K562 (cell line): Measurements from ENCODE around the gene MAST3. TPM values are rescaled to one million over a fixed set of nuclear protein-coding genes. Genes with fewer than 3 reads are reported as not detected.

Experiments
- ATAC-seq: fragments of 200-7000 bp; cut with Tn5 transposase; 3 replicates; pipeline ENCODE4 v1.9.1; 2020; ENCODE audit warnings: moderate library complexity
- BruUV-seq: library from RNA; stranded (reverse); fragments of 400-500 nt; replicated peaks from 2 replicates; lab custom pipeline; 2021; lab: Mats Ljungman, UMichigan
- CTCF ChIA-PET: fragments of 300-600 bp; formaldehyde crosslinking; extraction: SDS; loops from one replicate; lab custom pipeline; 2021; ENCODE audit warnings: low intra/inter-chr PET ratio; lab: Yijun Ruan, JAX
- POLR2A ChIA-PET: fragments of 300-600, 350-650 bp; sonication (Branson Sonifier 250); formaldehyde crosslinking; extraction: SDS; loops from one replicate; lab custom pipeline; 2021; ENCODE audit warnings: antibody characterized with exemption, inconsistent platforms; lab: Yijun Ruan, JAX
- DNase-seq, 4 experiments: peaks; one replicate each; pipeline versions ENCODE4 v3.0.0 to v3.0.0-alpha.2; 2011 to 2018; ENCODE audit warnings: low spot score in 3 of 4, mixed read lengths in 3 of 4; ENCODE audit errors: extremely low read depth in 1 of 4
- FAIRE-seq: peaks from 2 replicates; lab custom pipeline; 2011; peaks lifted over from hg19 to GRCh38; lab: Jason Lieb, UNC
- H2AFZ ChIP-seq: 2 replicates; pipeline ENCODE4 v1.6.0; 2011; ENCODE audit warnings: low read depth, low read length, control low read depth, inconsistent platforms
- H3K27ac ChIP-seq: fragments of 200-600 bp; 3 replicates; pipeline ENCODE4 v1.8.0; 2011; ENCODE audit warnings: low read depth, mild to moderate bottlenecking, control low read depth, inconsistent platforms, low read length, moderate library complexity, mixed read lengths; ENCODE audit errors: extremely low read depth
- H3K27me3 ChIP-seq, 2 experiments: fragments of 300-600 bp in 1 of 2; 2 replicates in 1 of 2; 3 replicates in 1 of 2; pipeline versions ENCODE4 v1.6.0 to v1.8.0; 2011; ENCODE audit warnings: inconsistent platforms in 2 of 2, low read length in 2 of 2, mild to moderate bottlenecking in 1 of 2, mixed read lengths in 1 of 2, moderate library complexity in 1 of 2; ENCODE audit not compliant: control insufficient read depth in 2 of 2, insufficient read depth in 2 of 2
- H3K36me3 ChIP-seq: fragments of 300-600 bp; 3 replicates; pipeline ENCODE4 v1.8.0; 2011; ENCODE audit warnings: mild to moderate bottlenecking, low read length, inconsistent platforms; ENCODE audit not compliant: control insufficient read depth, insufficient read depth
- H3K4me1 ChIP-seq, 2 experiments: fragments of 200-600 bp in 1 of 2; replicated peaks in 1 of 2; 2 replicates in 1 of 2; 3 replicates in 1 of 2; pipeline versions ENCODE4 v1.5.1 to v1.8.0; 2011; ENCODE audit warnings: inconsistent platforms in 2 of 2, low read length in 2 of 2, mild to moderate bottlenecking in 1 of 2, mixed read lengths in 1 of 2, moderate library complexity in 1 of 2; ENCODE audit not compliant: control insufficient read depth in 2 of 2, insufficient read depth in 2 of 2
- H3K4me2 ChIP-seq: 2 replicates; pipeline ENCODE4 v1.6.1; 2011; ENCODE audit warnings: low read length, control low read depth, inconsistent platforms, mixed read lengths; ENCODE audit not compliant: insufficient read depth
- H3K4me3 ChIP-seq: fragments of 200-600 bp; sonication (generic), shearing (Covaris generic); 2 replicates; pipeline ENCODE4 v1.5.1; 2016; ENCODE audit warnings: control low read depth, inconsistent platforms
- H3K79me2 ChIP-seq: fragments of 200-600 bp; 3 replicates; pipeline ENCODE4 v1.8.0; 2011; ENCODE audit warnings: low read length, inconsistent platforms; ENCODE audit not compliant: control insufficient read depth, insufficient read depth
- H3K9ac ChIP-seq, 2 experiments: 2 replicates each; pipeline versions ENCODE4 v1.6.0 to v1.6.1; 2011; ENCODE audit warnings: low read depth in 2 of 2, low read length in 2 of 2, control low read depth in 1 of 2, inconsistent platforms in 1 of 2, mild to moderate bottlenecking in 1 of 2, mixed read lengths in 1 of 2; ENCODE audit not compliant: insufficient read depth in 1 of 2
- H3K9me1 ChIP-seq: one replicate; pipeline ENCODE4 v1.6.0; 2011; ENCODE audit warnings: inconsistent platforms, mild to moderate bottlenecking, low read length, moderate library complexity; ENCODE audit not compliant: control insufficient read depth, insufficient read depth
- H3K9me3 ChIP-seq: replicated peaks from 2 replicates; pipeline ENCODE4 v1.5.1; 2011; ENCODE audit warnings: low read depth, low read length, inconsistent platforms; ENCODE audit not compliant: control insufficient read depth, insufficient read depth
- H4K20me1 ChIP-seq: replicated peaks from 2 replicates; pipeline ENCODE4 v1.6.1; 2011; ENCODE audit warnings: low read length, inconsistent platforms, mixed read lengths; ENCODE audit not compliant: control insufficient read depth, insufficient read depth
- HNRNPUL1 ChIP-seq: fragments of 200-400 bp; formaldehyde crosslinking; IDR thresholded peaks from 2 replicates; pipeline ENCODE4 v1.6.1; 2017; ENCODE audit warnings: low read length
- MITF ChIP-seq: IDR thresholded peaks from 2 replicates; pipeline ENCODE4 v1.6.1; 2014; ENCODE audit warnings: antibody characterized with exemption
- SNIP1 ChIP-seq: fragments of 450-650 bp; IDR thresholded peaks from 2 replicates; pipeline ENCODE4 v1.7.1; 2017; ENCODE audit warnings: low read depth, mild to moderate bottlenecking
- XRCC4 ChIP-seq: IDR thresholded peaks from one replicate; pipeline ENCODE4 v1.6.1; 2011; ENCODE audit not compliant: insufficient read depth, insufficient read length; ENCODE audit errors: extremely low read depth
- ZBTB17 ChIP-seq: fragments of 450-650 bp; formaldehyde crosslinking; IDR thresholded peaks from 2 replicates; pipeline ENCODE4 v1.4.0; 2020; ENCODE audit warnings: mild to moderate bottlenecking
- ZNF143 ChIP-seq: sonication (generic); formaldehyde crosslinking; IDR thresholded peaks from 2 replicates; pipeline ENCODE4 v1.9.0; 2022; ENCODE audit warnings: mild to moderate bottlenecking, missing genetic modification reagents
- ZNF324 ChIP-seq: fragments of 250-450 bp; sonication (Bioruptor Pico); IDR thresholded peaks from 2 replicates; pipeline ENCODE4 v1.4.0; 2020; ENCODE audit warnings: mild to moderate bottlenecking
- WGBS: fragments of 100-300 bp; shearing (Covaris generic); methylation state at CpG from one replicate; pipeline ENCODE4 v1.1.6; 2016; ENCODE audit warnings: low coverage, mixed read lengths; ENCODE audit not compliant: insufficient coverage; ENCODE audit errors: missing lambda C conversion rate; 5-methylcytosine and 5-hydroxymethylcytosine counted together
- in situ Hi-C: fragments of 300-500 bp; cut with MboI; formaldehyde crosslinking; loops from 4 replicates; pipeline ENCODE4 v1.15.0; 2018; ENCODE audit warnings: inconsistent platforms, mixed read lengths
- intact Hi-C: fragments of 100-400 bp; cut with micrococcal nuclease; formaldehyde crosslinking; loops from 2 replicates; pipeline ENCODE4 v1.14.2; 2022
- polyA plus RNA-seq, 8 experiments: library from polyadenylated mRNA; depleted of rRNA in 4 of 8; stranded (reverse) in 5 of 8; unstranded in 3 of 8; fragments of >200 nt; fragmentation: Nextera tagmentation in 2 of 8; fragmentation: Illumina TruSeq in 1 of 8; extraction: Ambion mirVana in 2 of 8; extraction: Trizol in 1 of 8; gene quantifications; 2 replicates each; pipeline versions ENCODE4 v1.2.1 to v1.2.3, GENCODE V29; 2011 to 2014; ENCODE audit warnings: inconsistent platforms in 1 of 8, missing spikeins in 1 of 8
- total RNA-seq, 7 experiments: library from RNA; depleted of rRNA in 6 of 7; stranded (reverse); fragments of >200 nt in 6 of 7; fragmentation: Illumina TruSeq in 2 of 7; extraction: Trizol in 2 of 7; gene quantifications; 2 replicates each; pipeline versions ENCODE4 v1.2.1 to v1.2.3, GENCODE V29; 2011 to 2021; ENCODE audit warnings: low replicate concordance in 1 of 7

Gene MAST3
- total and polyA plus RNA-seq, 9 of the 15 experiments (the other 6 are each of a cell fraction or from before 2014, with no cell fraction given), result 0.94 to 9.9 (median 2.4) TPM

GRCh38 chr19:18145391-18145999, 47.9 kb downstream of the MAST3 start:
- POLR2A ChIA-PET, result interaction anchor here (0.8 to 1.3 kb wide), 2 partner anchors 7 to 10 kb away, joined by 3 to 4 read pairs; no protein-coding TSS in a partner anchor

More at GRCh38 chr19:18145391-18145999, 47.9 kb downstream of the MAST3 start:
- BruUV-seq, result no TSS peak
- H4K20me1 ChIP-seq, result no peaks in the 10 kb centered on the region
- in situ Hi-C loops, result no loop called here
- H3K9ac ChIP-seq, result no peak overlapping the region
- CTCF ChIA-PET, result no interaction called here
- H3K4me1 ChIP-seq, result peaks cover 0 to 19% of the 10 kb centered on the region in 2 experiments; a peak in 3 of 5 replicates
- H2AFZ ChIP-seq, result no peak overlapping the region
- H3K27ac ChIP-seq, result no peak overlapping the region
- intact Hi-C loops, result no loop called here
- no peaks in the 10 kb centered on the region for H3K27me3 ChIP-seq
- no peaks in the 10 kb centered on the region for H3K79me2 ChIP-seq
- H3K9me1 ChIP-seq, result no peaks in the 10 kb centered on the region
- 86% methylated on average over 11 of the region's 19 CpGs for WGBS
- no peak overlapping the region for H3K4me3 ChIP-seq
- peaks cover 53% of the 10 kb centered on the region; the same call in 2 of the 3 replicates for H3K36me3 ChIP-seq
- no peaks in the 10 kb centered on the region for H3K9me3 ChIP-seq
- no peak for FAIRE-seq
- no peak for TF ChIP-seq SNIP1
- TF ChIP-seq XRCC4, result no peak
- no peak for TF ChIP-seq MITF
- TF ChIP-seq ZNF143 (CRISPR knock-in tag), result no peak
- no peak for TF ChIP-seq ZBTB17 (CRISPR knock-in tag)
- TF ChIP-seq ZNF324 (CRISPR knock-in tag), result no peak
- TF ChIP-seq HNRNPUL1, result no peak
- no peak overlapping the region for H3K4me2 ChIP-seq
- no peak for DNase-seq
- ATAC-seq, result no peak
